GM18517 (cell line): ENCODE data around the gene SCFD2.

ENCODE experiments used
- ATAC-seq: cut with Tn5 transposase; IDR thresholded peaks from one replicate; pipeline ENCODE4 v1.9.1; 2021; ENCODE audit warnings: mild to moderate bottlenecking, moderate library complexity; ENCODE audit not compliant: unreplicated experiment

Gene SCFD2

GRCh38 chr4:53019485-53020382 lies 346.1 kb downstream of the SCFD2 start:
- ATAC-seq, result no peak

- ATAC-seq, result no peak
These were observed 347.4 kb downstream of the SCFD2 start for GRCh38 chr4:53018471-53018870.

GRCh38 chr4:53016099-53016820 lies 349.6 kb downstream of the SCFD2 start:
- ATAC-seq, result no peak

GRCh38 chr4:53015681-53016080 lies 350.2 kb downstream of the SCFD2 start:
- no peak for ATAC-seq

GRCh38 chr4:53014881-53015280 lies 351.0 kb downstream of the SCFD2 start:
- no peak for ATAC-seq

GRCh38 chr4:53013873-53014775 lies 351.7 kb downstream of the SCFD2 start:
- ATAC-seq, result no peak

GRCh38 chr4:53012738-53013137 lies 353.1 kb downstream of the SCFD2 start:
- ATAC-seq, result no peak

GRCh38 chr4:53011259-53011905 lies 354.5 kb downstream of the SCFD2 start:
- no peak for ATAC-seq

- no peak for ATAC-seq
These were observed 355.5 kb downstream of the SCFD2 start for GRCh38 chr4:53010318-53010717.

- no peak for ATAC-seq
These were observed 356.0 kb downstream of the SCFD2 start for GRCh38 chr4:53009824-53010223.

GRCh38 chr4:53007024-53007423 lies 358.8 kb downstream of the SCFD2 start:
- no peak for ATAC-seq

- no peak for ATAC-seq
These were observed 360.1 kb downstream of the SCFD2 start for GRCh38 chr4:53005808-53006207.

- ATAC-seq, result no peak
These were observed 360.7 kb downstream of the SCFD2 start for GRCh38 chr4:53005149-53005546.

GRCh38 chr4:53004497-53005148 lies 361.2 kb downstream of the SCFD2 start:
- no peak for ATAC-seq

GRCh38 chr4:53003959-53004358 lies 361.9 kb downstream of the SCFD2 start:
- ATAC-seq, result no peak

GRCh38 chr4:53000560-53000959 lies 365.3 kb downstream of the SCFD2 start:
- no peak for ATAC-seq

- no peak for ATAC-seq
These were observed 366.2 kb downstream of the SCFD2 start for GRCh38 chr4:52999626-53000025.

GRCh38 chr4:52998413-52998812 lies 367.4 kb downstream of the SCFD2 start:
- no peak for ATAC-seq

GRCh38 chr4:52997132-52997416 lies 368.8 kb downstream of the SCFD2 start:
- no peak for ATAC-seq
